HepG2 (cell line): Measurements from ENCODE around the gene KIF13A. TPM values are rescaled to one million over a fixed set of nuclear protein-coding genes. Genes with fewer than 3 reads are reported as not detected.

Experiments
- ATAC-seq: fragments of 200-7000 bp; cut with Tn5 transposase; 3 replicates; pipeline ENCODE4 v1.9.1; 2020; ENCODE audit warnings: mild to moderate bottlenecking, moderate library complexity
- BruUV-seq: library from RNA; stranded (reverse); fragments of 400-500 nt; replicated peaks from 2 replicates; lab custom pipeline; 2021; lab: Mats Ljungman, UMichigan
- CTCF ChIA-PET: fragments of 300-600 bp; formaldehyde crosslinking; extraction: SDS; loops from one replicate; lab custom pipeline; 2021; ENCODE audit warnings: low total read pairs, inconsistent platforms, low intra/inter-chr PET ratio; lab: Yijun Ruan, JAX
- POLR2A ChIA-PET: fragments of 350-600 bp; sonication (Branson Sonifier 250); formaldehyde crosslinking; loops from one replicate; lab custom pipeline; 2020; ENCODE audit warnings: antibody characterized with exemption, inconsistent platforms; lab: Yijun Ruan, JAX
- DNase-seq: peaks from one replicate; pipeline ENCODE4 v3.0.0-alpha.2; 2015; ENCODE audit warnings: low spot score
- FAIRE-seq: peaks from 3 replicates; lab custom pipeline; 2011; peaks lifted over from hg19 to GRCh38; lab: Jason Lieb, UNC
- H2AFZ ChIP-seq: one replicate; pipeline ENCODE4 v1.6.1; 2011; ENCODE audit warnings: low read length, inconsistent platforms
- H3K27ac ChIP-seq: fragments of 300-600 bp; 3 replicates; pipeline ENCODE4 v1.8.0; 2011; ENCODE audit warnings: mixed run types, mild to moderate bottlenecking, mixed read lengths, low read length, inconsistent platforms; ENCODE audit not compliant: insufficient read depth; ENCODE audit errors: extremely low read length
- H3K27me3 ChIP-seq, 2 experiments: fragments of 200-600 bp in 1 of 2; 2 replicates in 1 of 2; 3 replicates in 1 of 2; pipeline versions ENCODE4 v1.6.0 to v1.8.0; 2011; ENCODE audit warnings: low read length in 2 of 2, mild to moderate bottlenecking in 2 of 2, moderate library complexity in 2 of 2, inconsistent platforms in 1 of 2; ENCODE audit not compliant: insufficient read depth in 2 of 2, control insufficient read depth in 1 of 2
- H3K36me3 ChIP-seq, 2 experiments: fragments of 200-600 bp in 1 of 2; replicated peaks in 1 of 2; 2 replicates in 1 of 2; 3 replicates in 1 of 2; pipeline versions ENCODE4 v1.5.1 to v1.8.0; 2011; ENCODE audit warnings: low read length in 2 of 2, inconsistent platforms in 1 of 2; ENCODE audit not compliant: insufficient read depth in 2 of 2, control insufficient read depth in 1 of 2
- H3K4me1 ChIP-seq: 2 replicates; pipeline ENCODE4 v1.5.1; 2012; ENCODE audit warnings: low read length, inconsistent platforms; ENCODE audit not compliant: insufficient read depth
- H3K4me2 ChIP-seq: 2 replicates; pipeline ENCODE4 v1.6.0; 2011; ENCODE audit warnings: low read depth, low read length, inconsistent platforms
- H3K4me3 ChIP-seq, 3 experiments: fragments of 200-600 bp in 1 of 3; sonication (generic), shearing (Covaris generic) in 1 of 3; replicated peaks in 1 of 3; 2 replicates each; pipeline ENCODE4 v1.5.1; 2011 to 2016; ENCODE audit warnings: low read length in 3 of 3, inconsistent platforms in 2 of 3, low read depth in 2 of 3, mild to moderate bottlenecking in 2 of 3, control low read depth in 1 of 3, mixed read lengths in 1 of 3; ENCODE audit not compliant: insufficient read depth in 1 of 3
- H3K79me2 ChIP-seq: one replicate; pipeline ENCODE4 v1.6.1; 2011; ENCODE audit warnings: low read length, inconsistent platforms; ENCODE audit not compliant: insufficient read depth
- H3K9ac ChIP-seq: 2 replicates; pipeline ENCODE4 v1.6.0; 2011; ENCODE audit warnings: mild to moderate bottlenecking, low read depth, low read length, inconsistent platforms; ENCODE audit not compliant: insufficient read depth
- H3K9me3 ChIP-seq: 2 replicates; pipeline ENCODE4 v1.5.1; 2012; ENCODE audit warnings: mild to moderate bottlenecking, low read length
- H4K20me1 ChIP-seq: 2 replicates; pipeline ENCODE4 v1.6.0; 2011; ENCODE audit warnings: inconsistent platforms, mild to moderate bottlenecking, low read length, moderate library complexity; ENCODE audit not compliant: insufficient read depth
- TFAP4 ChIP-seq: sonication (generic); IDR thresholded peaks from 2 replicates; pipeline ENCODE4 v1.6.1; 2016; ENCODE audit warnings: low read depth, borderline replicate concordance
- ZNF142 ChIP-seq: sonication (generic); formaldehyde crosslinking; IDR thresholded peaks from 2 replicates; pipeline ENCODE4 v1.4.0; 2020; ENCODE audit warnings: missing genetic modification reagents
- ZNF644 ChIP-seq: IDR thresholded peaks from 2 replicates; pipeline ENCODE4 v1.6.1; 2016; ENCODE audit warnings: low read depth
- ZNF800 ChIP-seq: sonication (generic); formaldehyde crosslinking; IDR thresholded peaks from 2 replicates; pipeline ENCODE4 v1.4.0; 2020; ENCODE audit warnings: missing genetic modification reagents
- WGBS: methylation state at CpG from one replicate; pipeline ENCODE4 v1.1.6; 2017; ENCODE audit warnings: low lambda C conversion rate; 5-methylcytosine and 5-hydroxymethylcytosine counted together
- in situ Hi-C: cut with HindIII; loops from 2 replicates; pipeline ENCODE4 v1.10.0; 2017; ENCODE audit warnings: low pct_unique_long_range_greater_than_20kb; ENCODE audit not compliant: extremely low pct_ligation_motif_present
- intact Hi-C: fragments of 100-400 bp; cut with micrococcal nuclease; formaldehyde crosslinking; loops from one replicate; pipeline ENCODE4 v1.10.0; 2022; ENCODE audit not compliant: unreplicated experiment
- polyA plus RNA-seq, 8 experiments: library from polyadenylated mRNA; depleted of rRNA in 3 of 8; stranded (reverse) in 7 of 8; unstranded in 1 of 8; fragments of >200 nt; fragmentation: Illumina TruSeq in 4 of 8; extraction: Trizol in 4 of 8; gene quantifications; 2 replicates each; pipeline versions ENCODE4 v1.2.1 to v1.2.3, GENCODE V29; 2011 to 2016; ENCODE audit warnings: low read depth in 4 of 8, missing spikeins in 1 of 8, mixed read lengths in 1 of 8; ENCODE audit not compliant: insufficient read depth in 1 of 8
- total RNA-seq, 5 experiments: library from RNA; depleted of rRNA; stranded (reverse); fragments of >200 nt; fragmentation: Illumina TruSeq; extraction: Trizol; gene quantifications; 2 replicates each; pipeline ENCODE4 v1.2.3, GENCODE V29; 2016; ENCODE audit warnings: low read depth in 1 of 5
- TF ChIP-seq, protein P1 (sequence below): sonication (generic); formaldehyde crosslinking; IDR thresholded peaks from 2 replicates; pipeline ENCODE4 v1.4.0; 2020; ENCODE audit warnings: missing genetic modification reagents
- TF ChIP-seq, protein P2 (sequence below): IDR thresholded peaks from 2 replicates; pipeline ENCODE4 v1.6.1; 2016
- TF ChIP-seq, protein P3 (sequence below): sonication (generic); formaldehyde crosslinking; IDR thresholded peaks from 2 replicates; pipeline ENCODE4 v1.5.0; 2020; ENCODE audit warnings: missing genetic modification reagents

The KIF13A gene
- total and polyA plus RNA-seq, 2 of the 13 experiments (the other 11 are each of a cell fraction or from before 2014, with no cell fraction given): 21.1 to 37.2 TPM

DNA sequence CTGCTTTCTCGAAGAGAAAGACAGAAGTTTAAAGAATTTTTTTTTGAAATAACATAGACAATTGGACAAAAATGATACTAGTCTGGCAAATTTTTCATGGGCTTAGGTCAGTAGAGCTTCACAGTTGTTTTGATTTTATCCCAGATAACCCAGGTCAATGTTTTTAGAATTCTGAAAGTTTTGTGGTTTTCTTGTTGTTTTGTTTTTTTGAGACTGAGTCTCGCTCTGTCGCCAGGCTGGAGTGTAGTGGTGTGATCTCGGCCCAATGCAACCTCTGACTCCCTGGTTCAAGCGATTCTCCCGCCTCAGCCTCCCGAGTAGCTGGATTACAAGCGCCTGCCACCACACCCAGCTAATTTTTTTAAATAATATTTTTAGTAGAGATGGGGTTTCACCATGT, 22.8 kb downstream of the KIF13A start (continued):
- TF ChIP-seq ZNF142 (CRISPR knock-in tag) (no peak), ZNF800 (no peak), ZNF644 (CRISPR knock-in tag) (no peak)

DNA sequence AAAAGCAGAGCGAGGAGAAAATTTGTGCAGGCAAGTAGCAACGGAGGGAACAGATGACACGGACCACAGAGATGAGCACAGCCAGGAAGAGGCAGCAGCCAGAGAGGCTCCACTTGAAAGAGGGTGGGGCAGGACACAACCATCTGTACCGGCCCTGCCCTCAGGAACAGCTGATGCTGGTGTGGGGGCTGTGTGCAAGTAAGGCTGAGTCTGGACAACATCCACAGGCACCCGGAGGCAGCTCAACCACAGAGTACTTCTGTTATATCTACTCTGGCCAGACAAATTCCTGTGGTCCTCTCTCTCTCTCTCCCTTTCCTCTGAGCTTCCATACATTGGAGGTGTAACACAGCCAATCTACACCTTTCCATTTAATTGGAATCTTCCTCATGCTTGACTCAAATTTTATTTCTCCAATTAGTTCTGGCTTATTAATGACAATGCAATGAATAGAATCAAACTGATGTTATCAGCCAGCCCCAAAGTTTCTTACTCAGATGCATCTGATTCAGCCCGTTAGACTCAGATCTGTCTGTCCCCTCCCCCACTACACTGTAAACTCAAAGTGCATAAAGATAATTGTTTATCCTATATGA, 24.9 kb downstream of the KIF13A start:
- Histone ChIP-seq H3K4me3 (no peak overlapping the region), H3K27ac (no peak overlapping the region), H3K9ac (no peak overlapping the region), H3K36me3 (0 out of 5 replicates have a peak, but pooled peaks cover 0 to 3% of the 10 kb centered on the region in 2 experiments), H3K27me3 (no peaks in the 10 kb centered on the region), H3K9me3 (no peaks in the 10 kb centered on the region), H3K79me2 (peaks cover 23% of the 10 kb centered on the region), H3K4me2 (no peak overlapping the region), H2AFZ (no peak overlapping the region), H3K4me1 (no peaks in the 10 kb centered on the region), H4K20me1 (no peaks in the 10 kb centered on the region)
- ChIA-PET CTCF (no interaction called here), POLR2A (no interaction called here)
- BruUV-seq: no TSS peak
- in situ Hi-C loops: no loop called here
- TF ChIP-seq, protein P1, sequence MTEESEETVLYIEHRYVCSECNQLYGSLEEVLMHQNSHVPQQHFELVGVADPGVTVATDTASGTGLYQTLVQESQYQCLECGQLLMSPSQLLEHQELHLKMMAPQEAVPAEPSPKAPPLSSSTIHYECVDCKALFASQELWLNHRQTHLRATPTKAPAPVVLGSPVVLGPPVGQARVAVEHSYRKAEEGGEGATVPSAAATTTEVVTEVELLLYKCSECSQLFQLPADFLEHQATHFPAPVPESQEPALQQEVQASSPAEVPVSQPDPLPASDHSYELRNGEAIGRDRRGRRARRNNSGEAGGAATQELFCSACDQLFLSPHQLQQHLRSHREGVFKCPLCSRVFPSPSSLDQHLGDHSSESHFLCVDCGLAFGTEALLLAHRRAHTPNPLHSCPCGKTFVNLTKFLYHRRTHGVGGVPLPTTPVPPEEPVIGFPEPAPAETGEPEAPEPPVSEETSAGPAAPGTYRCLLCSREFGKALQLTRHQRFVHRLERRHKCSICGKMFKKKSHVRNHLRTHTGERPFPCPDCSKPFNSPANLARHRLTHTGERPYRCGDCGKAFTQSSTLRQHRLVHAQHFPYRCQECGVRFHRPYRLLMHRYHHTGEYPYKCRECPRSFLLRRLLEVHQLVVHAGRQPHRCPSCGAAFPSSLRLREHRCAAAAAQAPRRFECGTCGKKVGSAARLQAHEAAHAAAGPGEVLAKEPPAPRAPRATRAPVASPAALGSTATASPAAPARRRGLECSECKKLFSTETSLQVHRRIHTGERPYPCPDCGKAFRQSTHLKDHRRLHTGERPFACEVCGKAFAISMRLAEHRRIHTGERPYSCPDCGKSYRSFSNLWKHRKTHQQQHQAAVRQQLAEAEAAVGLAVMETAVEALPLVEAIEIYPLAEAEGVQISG (CRISPR knock-in tag): peak; percentile 35; the same call in 1 of the 2 replicates
- TF ChIP-seq, protein P2, sequence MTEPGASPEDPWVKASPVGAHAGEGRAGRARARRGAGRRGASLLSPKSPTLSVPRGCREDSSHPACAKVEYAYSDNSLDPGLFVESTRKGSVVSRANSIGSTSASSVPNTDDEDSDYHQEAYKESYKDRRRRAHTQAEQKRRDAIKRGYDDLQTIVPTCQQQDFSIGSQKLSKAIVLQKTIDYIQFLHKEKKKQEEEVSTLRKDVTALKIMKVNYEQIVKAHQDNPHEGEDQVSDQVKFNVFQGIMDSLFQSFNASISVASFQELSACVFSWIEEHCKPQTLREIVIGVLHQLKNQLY (CRISPR knock-in tag): no peak
- TF ChIP-seq, protein P3, sequence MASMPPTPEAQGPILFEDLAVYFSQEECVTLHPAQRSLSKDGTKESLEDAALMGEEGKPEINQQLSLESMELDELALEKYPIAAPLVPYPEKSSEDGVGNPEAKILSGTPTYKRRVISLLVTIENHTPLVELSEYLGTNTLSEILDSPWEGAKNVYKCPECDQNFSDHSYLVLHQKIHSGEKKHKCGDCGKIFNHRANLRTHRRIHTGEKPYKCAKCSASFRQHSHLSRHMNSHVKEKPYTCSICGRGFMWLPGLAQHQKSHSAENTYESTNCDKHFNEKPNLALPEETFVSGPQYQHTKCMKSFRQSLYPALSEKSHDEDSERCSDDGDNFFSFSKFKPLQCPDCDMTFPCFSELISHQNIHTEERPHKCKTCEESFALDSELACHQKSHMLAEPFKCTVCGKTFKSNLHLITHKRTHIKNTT (CRISPR knock-in tag): no peak
- peak; percentile 11; the same call in 1 of the 2 replicates for TF ChIP-seq TFAP4
- FAIRE-seq (no peak), DNase-seq (no peak), ATAC-seq (peak; percentile 35; the same call in 2 of the 3 replicates)
- WGBS: 92% methylated on average over 6 of the region's 6 CpGs
- intact Hi-C loops: no loop called here
